ENCODE results near the gene CLTRN.

- TF ChIP-seq CTCF (conservative IDR thresholded peaks at IDR 0.05; ENCODE audit: low read length) (no peak), EZH2phosphoT487 (IDR thresholded peaks at IDR 0.05; ENCODE audit: borderline replicate concordance) (no peak)
Measured at GRCh38 chrX:15673970-15674369, 9.4 kb upstream of the CLTRN start.
